ENCODE results near the gene PTBP1. TPM values are rescaled to one million over a fixed set of nuclear protein-coding genes. Genes with fewer than 3 reads are reported as not detected.

PTBP1 gene
- total and polyA plus RNA-seq, 2 of the 13 experiments (the other 11 are each of a cell fraction or from before 2014, with no cell fraction given) = 195 to 288 TPM

GRCh38 chr19:799076-799881 is 2.0 kb downstream of the PTBP1 start (continued):
- TF ChIP-seq ZNF549 (CRISPR knock-in tag; IDR thresholded peaks at IDR 0.05) = no peak
- TF ChIP-seq ARID5B (CRISPR knock-in tag; IDR thresholded peaks at IDR 0.05) = 0 out of 2 replicates have a peak, but pooled peaks have one; percentile 16
- TF ChIP-seq FOXP4 (CRISPR knock-in tag; IDR thresholded peaks at IDR 0.05) = 0 out of 2 replicates have a peak, but pooled peaks have one; percentile 14
- no peak for TF ChIP-seq MIER2 (CRISPR knock-in tag; IDR thresholded peaks at IDR 0.05)
- TF ChIP-seq CREM (IDR thresholded peaks at IDR 0.05) = peak; percentile 31; the same call in 1 of the 2 replicates
- TF ChIP-seq CREM (CRISPR knock-in tag; IDR thresholded peaks at IDR 0.05) = no peak
- no peak for TF ChIP-seq ZNF143 (CRISPR knock-in tag; IDR thresholded peaks at IDR 0.05)
- no peak for TF ChIP-seq ZNF552 (CRISPR knock-in tag; IDR thresholded peaks at IDR 0.05; ENCODE audit: borderline replicate concordance)
- 0 out of 2 replicates have a peak, but pooled peaks have one; percentile 7 for TF ChIP-seq ZNF788 (CRISPR knock-in tag; IDR thresholded peaks at IDR 0.05; ENCODE audit: borderline replicate concordance)
- no peak for TF ChIP-seq ZSCAN20 (CRISPR knock-in tag; IDR thresholded peaks at IDR 0.05; ENCODE audit: borderline replicate concordance)
- TF ChIP-seq TFDP2 (CRISPR knock-in tag; IDR thresholded peaks at IDR 0.05) = no peak
- TF ChIP-seq MBD4 (IDR thresholded peaks at IDR 0.05; ENCODE audit: borderline replicate concordance, low read length) = no peak
- TF ChIP-seq HNF1A (IDR thresholded peaks at IDR 0.05; ENCODE audit: low read depth) = peak; percentile 0; the same call in 1 of the 2 replicates
- no peak for TF ChIP-seq HNF1A (CRISPR knock-in tag; IDR thresholded peaks at IDR 0.05; ENCODE audit: borderline replicate concordance)
- TF ChIP-seq GABPA (IDR thresholded peaks at IDR 0.05; ENCODE audit: low read depth, low read length) = no peak
- no peak for TF ChIP-seq GABPA (CRISPR knock-in tag; IDR thresholded peaks at IDR 0.05; ENCODE audit: low read depth)
- no peak for TF ChIP-seq REXO4 (CRISPR knock-in tag; IDR thresholded peaks at IDR 0.05; ENCODE audit: borderline replicate concordance)
- no peak for TF ChIP-seq ELF1 (CRISPR knock-in tag; IDR thresholded peaks at IDR 0.05)
